ENCODE measurements around the gene RPL5.

RPL5 gene

GRCh38 chr1:92851729-92852128 lies 19.9 kb downstream of the RPL5 start:
- no peaks in the 10 kb centered on the region for H3K36me3 ChIP-seq
- no peaks in the 10 kb centered on the region for H3K27me3 ChIP-seq (ENCODE audit: insufficient read depth, low read depth, severe bottlenecking)
- no peak overlapping the region for H3K4me3 ChIP-seq (ENCODE audit: low read depth, low read length)
- no peaks in the 10 kb centered on the region for H3K9me3 ChIP-seq (ENCODE audit: severe bottlenecking)
- DNase-seq = no peak
- H3K27ac ChIP-seq = no peak overlapping the region
- TF ChIP-seq CTCF (IDR thresholded peaks at IDR 0.05; ENCODE audit: low read depth, low read length) = no peak

- no peak overlapping the region for H3K27ac ChIP-seq
- no peak for DNase-seq
- no peak for TF ChIP-seq CTCF (IDR thresholded peaks at IDR 0.05; ENCODE audit: low read depth, low read length)
- no peaks in the 10 kb centered on the region for H3K27me3 ChIP-seq (ENCODE audit: insufficient read depth, low read depth, severe bottlenecking)
- H3K9me3 ChIP-seq (ENCODE audit: severe bottlenecking) = no peaks in the 10 kb centered on the region
- no peak overlapping the region for H3K4me3 ChIP-seq (ENCODE audit: low read depth, low read length)
- H3K36me3 ChIP-seq = no peaks in the 10 kb centered on the region
These were observed 21.5 kb downstream of the RPL5 start for GRCh38 chr1:92853299-92853698.

GRCh38 chr1:92854101-92854785 lies 22.4 kb downstream of the RPL5 start:
- no peak for TF ChIP-seq CTCF (IDR thresholded peaks at IDR 0.05; ENCODE audit: low read depth, low read length)
- Histone ChIP-seq H3K4me3 (ENCODE audit: low read depth, low read length) (no peak overlapping the region), H3K27me3 (ENCODE audit: insufficient read depth, low read depth, severe bottlenecking) (no peaks in the 10 kb centered on the region), H3K36me3 (no peaks in the 10 kb centered on the region), H3K27ac (no peak overlapping the region), H3K9me3 (ENCODE audit: severe bottlenecking) (no peaks in the 10 kb centered on the region)
- DNase-seq = no peak

GRCh38 chr1:92855236-92855635 lies 23.4 kb downstream of the RPL5 start:
- no peak for TF ChIP-seq CTCF (IDR thresholded peaks at IDR 0.05; ENCODE audit: low read depth, low read length)

GRCh38 chr1:92857817-92858216 lies 26.0 kb downstream of the RPL5 start:
- Histone ChIP-seq H3K9me3 (ENCODE audit: severe bottlenecking) (no peaks in the 10 kb centered on the region), H3K27ac (no peak overlapping the region), H3K27me3 (ENCODE audit: insufficient read depth, low read depth, severe bottlenecking) (no peaks in the 10 kb centered on the region), H3K4me3 (ENCODE audit: low read depth, low read length) (no peak overlapping the region), H3K36me3 (no peaks in the 10 kb centered on the region)
- DNase-seq = no peak
- TF ChIP-seq CTCF (IDR thresholded peaks at IDR 0.05; ENCODE audit: low read depth, low read length) = no peak

More at GRCh38 chr1:92855236-92855635, 23.4 kb downstream of the RPL5 start:
- H3K27me3 ChIP-seq (ENCODE audit: insufficient read depth, low read depth, severe bottlenecking) = no peaks in the 10 kb centered on the region
- DNase-seq = no peak
- no peak overlapping the region for H3K4me3 ChIP-seq (ENCODE audit: low read depth, low read length)
- H3K9me3 ChIP-seq (ENCODE audit: severe bottlenecking) = no peaks in the 10 kb centered on the region
- no peaks in the 10 kb centered on the region for H3K36me3 ChIP-seq
- no peak overlapping the region for H3K27ac ChIP-seq
